Measurements from ENCODE around the gene CADPS2. TPM values are rescaled to one million over a fixed set of nuclear protein-coding genes. Genes with fewer than 3 reads are reported as not detected.

The CADPS2 gene
- total and polyA plus RNA-seq, 2 of the 8 experiments (the other 6 are each of a cell fraction or from before 2014, with no cell fraction given), result 8.9 to 22.3 TPM

DNA sequence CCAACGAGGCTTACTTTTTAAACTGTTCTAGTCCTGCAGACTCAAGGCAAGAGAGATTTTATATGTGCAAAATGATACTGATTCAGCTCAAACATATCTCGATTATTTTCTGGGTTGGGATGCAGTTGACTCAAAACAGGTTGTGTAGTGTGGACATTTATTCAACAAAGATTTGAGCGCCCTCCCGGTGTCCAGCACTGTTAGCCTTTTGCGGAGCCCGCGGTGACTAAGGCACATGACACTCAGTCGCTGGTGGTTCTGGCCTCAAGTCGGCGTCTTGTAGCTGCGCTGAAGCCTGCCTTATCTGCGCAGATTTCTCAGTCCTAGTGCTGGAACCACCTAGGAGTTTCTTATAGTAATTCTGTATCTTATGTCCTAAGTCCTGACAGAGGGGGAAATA, 938 bp upstream of the CADPS2 start:
- Histone ChIP-seq H3K18ac (ENCODE audit: extremely low read depth, low read length) (no peak overlapping the region), H2BK5ac (ENCODE audit: low read depth, low read length) (no peak overlapping the region)

More for the DNA sequence above, 938 bp upstream of the CADPS2 start:
- Histone ChIP-seq H3K4me1 (replicated peaks in 1 of 4; ENCODE audit: control insufficient read depth in 3 of 4, insufficient read depth in 4 of 4, low read length in 3 of 4) (peaks cover 0 to 9% (median 3%) of the 10 kb centered on the region in 4 experiments; a peak in 6 of 7 replicates), H2BK15ac (ENCODE audit: low read length) (no peak overlapping the region), H3K79me1 (ENCODE audit: low read depth, low read length) (no peaks in the 10 kb centered on the region), H3K27me3 (replicated peaks in 1 of 4; ENCODE audit: control insufficient read depth in 3 of 4, extremely low read depth in 1 of 4, insufficient read depth in 3 of 4, low read length in 3 of 4) (peaks cover 3 to 15% (median 8%) of the 10 kb centered on the region in 4 experiments), H3K9ac (replicated peaks in 1 of 4; ENCODE audit: extremely low read depth in 1 of 4, low read depth in 3 of 4, low read length in 3 of 4) (no peak overlapping the region), H4K20me1 (replicated peaks in 1 of 2; ENCODE audit: control insufficient read depth in 1 of 2, insufficient read depth in 2 of 2, low read length in 2 of 2) (no peaks in the 10 kb centered on the region), H3K4me3 (ENCODE audit: extremely low read depth in 1 of 4, insufficient read depth in 2 of 4, low read depth in 3 of 4, low read length in 4 of 4) (peak overlapping the region; percentile 79 to 86 (median 84)), H2BK20ac (ENCODE audit: low read length) (no peak overlapping the region), H3K27ac (ENCODE audit: low read depth, low read length) (no peak overlapping the region), H4K8ac (ENCODE audit: extremely low read depth, insufficient read depth, low read length) (no peak overlapping the region), H3K23me2 (ENCODE audit: low read depth, low read length) (peaks cover 9% of the 10 kb centered on the region; the same call in 1 of the 2 replicates), H3K56ac (replicated peaks; ENCODE audit: insufficient read length, low read depth, low read length) (no peak overlapping the region), H3K36me3 (ENCODE audit: control insufficient read depth in 2 of 4, insufficient read depth in 4 of 4, low read length in 3 of 4) (no peaks in the 10 kb centered on the region), H3K14ac (ENCODE audit: insufficient read length) (no peak overlapping the region), H2AK5ac (ENCODE audit: low read depth, low read length) (no peak overlapping the region), H2BK12ac (ENCODE audit: low read depth, low read length) (no peak overlapping the region), H3K23ac (ENCODE audit: insufficient read length) (no peak overlapping the region), H3K79me2 (ENCODE audit: control insufficient read depth in 1 of 2, insufficient read depth in 2 of 2, low read length in 2 of 2) (0 out of 4 replicates have a peak, but pooled peaks cover 0 to 16% of the 10 kb centered on the region in 2 experiments), H4K91ac (replicated peaks; ENCODE audit: insufficient read length, low read length) (no peak overlapping the region), H2AFZ (ENCODE audit: low read length) (no peak overlapping the region; the same call in 1 of the 2 replicates), H4K5ac (ENCODE audit: insufficient read length, low read depth, low read length) (no peak overlapping the region), H2BK120ac (replicated peaks; ENCODE audit: low read depth, low read length) (no peak overlapping the region), H3K4ac (replicated peaks; ENCODE audit: insufficient read length, low read depth, low read length) (no peak overlapping the region), H3K4me2 (ENCODE audit: insufficient read depth in 1 of 2, low read depth in 2 of 2, low read length in 2 of 2) (peak overlapping the region; percentile 73 to 97), H3K9me3 (ENCODE audit: insufficient read depth in 2 of 2, low read depth in 1 of 2, low read length in 1 of 2) (no peaks in the 10 kb centered on the region)
- CTCF ChIA-PET (ENCODE audit: partially characterized antibody), result interaction anchor here (0.7 to 2.8 kb wide), 9 partner anchors 13 to 267 kb away, joined by 3 to 10 read pairs (median 4); no protein-coding TSS in a partner anchor
- TF ChIP-seq GTF2F1 (IDR thresholded peaks at IDR 0.05; ENCODE audit: borderline replicate concordance, low read depth, low read length), result no peak
- TF ChIP-seq EP300 (IDR thresholded peaks at IDR 0.05; ENCODE audit: borderline replicate concordance in 1 of 2, low read depth in 2 of 2, low read length in 2 of 2), result no peak
- 0 out of 2 replicates have a peak, but pooled peaks have one; percentile 6 for TF ChIP-seq PHF8 (conservative IDR thresholded peaks at IDR 0.05; ENCODE audit: low read depth, low read length)
- TF ChIP-seq EZH2 (IDR thresholded peaks at IDR 0.05; ENCODE audit: low read depth, low read length, severe bottlenecking), result peak; percentile 14
- TF ChIP-seq, protein P1, sequence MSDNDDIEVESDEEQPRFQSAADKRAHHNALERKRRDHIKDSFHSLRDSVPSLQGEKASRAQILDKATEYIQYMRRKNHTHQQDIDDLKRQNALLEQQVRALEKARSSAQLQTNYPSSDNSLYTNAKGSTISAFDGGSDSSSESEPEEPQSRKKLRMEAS (IDR thresholded peaks at IDR 0.05), result peak; percentile 55; the same call in 1 of the 2 replicates
- TF ChIP-seq, protein P2, sequence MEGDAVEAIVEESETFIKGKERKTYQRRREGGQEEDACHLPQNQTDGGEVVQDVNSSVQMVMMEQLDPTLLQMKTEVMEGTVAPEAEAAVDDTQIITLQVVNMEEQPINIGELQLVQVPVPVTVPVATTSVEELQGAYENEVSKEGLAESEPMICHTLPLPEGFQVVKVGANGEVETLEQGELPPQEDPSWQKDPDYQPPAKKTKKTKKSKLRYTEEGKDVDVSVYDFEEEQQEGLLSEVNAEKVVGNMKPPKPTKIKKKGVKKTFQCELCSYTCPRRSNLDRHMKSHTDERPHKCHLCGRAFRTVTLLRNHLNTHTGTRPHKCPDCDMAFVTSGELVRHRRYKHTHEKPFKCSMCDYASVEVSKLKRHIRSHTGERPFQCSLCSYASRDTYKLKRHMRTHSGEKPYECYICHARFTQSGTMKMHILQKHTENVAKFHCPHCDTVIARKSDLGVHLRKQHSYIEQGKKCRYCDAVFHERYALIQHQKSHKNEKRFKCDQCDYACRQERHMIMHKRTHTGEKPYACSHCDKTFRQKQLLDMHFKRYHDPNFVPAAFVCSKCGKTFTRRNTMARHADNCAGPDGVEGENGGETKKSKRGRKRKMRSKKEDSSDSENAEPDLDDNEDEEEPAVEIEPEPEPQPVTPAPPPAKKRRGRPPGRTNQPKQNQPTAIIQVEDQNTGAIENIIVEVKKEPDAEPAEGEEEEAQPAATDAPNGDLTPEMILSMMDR (IDR thresholded peaks at IDR 0.05; ENCODE audit: control extremely low read depth in 1 of 3, insufficient read depth in 1 of 3, low read depth in 1 of 3, low read length in 3 of 3), result peak in 2 of 3 experiments; percentile 29 to 30; a peak in 3 of 4 replicates
- peak; percentile 49 to 60 for TF ChIP-seq RAD21 (IDR thresholded peaks at IDR 0.05 in 1 of 2, conservative IDR thresholded peaks at IDR 0.05 in 1 of 2; ENCODE audit: low read depth in 2 of 2, low read length in 2 of 2)
- DNase-seq (ENCODE audit: low read depth in 1 of 2, low spot score in 2 of 2) (no peak), FAIRE-seq (peak; percentile 28)
- WGBS, 2 experiments (ENCODE audit: extremely low coverage in 1 of 2, insufficient coverage in 1 of 2, insufficient read length in 1 of 2, insufficient replicate concordance in 2 of 2, low coverage in 1 of 2, low lambda C conversion rate in 2 of 2, missing lambda C conversion rate in 1 of 2), result 3% methylated on average over 12 of the region's 12 CpGs; no CpG with 5 or more reads in 1 of the 2 experiments
- POLR2A ChIA-PET (ENCODE audit: partially characterized antibody), result interaction anchor here (1.2 to 1.7 kb wide), 2 partner anchors 20 to 185 kb away, joined by 3 to 7 read pairs; no protein-coding TSS in a partner anchor

All from H1 (cell line).